GM19372 (cell line): ENCODE measurements around the gene SPC24.
"Not testable (repeated sequence)": the region's sequence is repeated elsewhere in the genome, so short reads cannot be mapped to it uniquely, and the experiment has no call there.

Experiments
- ATAC-seq: cut with Tn5 transposase; IDR thresholded peaks from one replicate; pipeline ENCODE4 v1.9.1; 2021; ENCODE audit warnings: mild to moderate bottlenecking, low read depth, moderate library complexity; ENCODE audit not compliant: unreplicated experiment

Gene SPC24

GRCh38 chr19:11192957-11193939 lies 37.7 kb upstream of the SPC24 start:
- no peak for ATAC-seq

GRCh38 chr19:11191934-11192333 lies 36.4 kb upstream of the SPC24 start:
- ATAC-seq: no peak

- ATAC-seq: no peak
Observed at GRCh38 chr19:11191273-11191755, 35.7 kb upstream of the SPC24 start.

GRCh38 chr19:11190501-11190900 lies 34.9 kb upstream of the SPC24 start:
- ATAC-seq: no peak

GRCh38 chr19:11187441-11187840 lies 31.9 kb upstream of the SPC24 start:
- ATAC-seq: no peak

- no peak for ATAC-seq
Observed at GRCh38 chr19:11182994-11183393, 27.4 kb upstream of the SPC24 start.

GRCh38 chr19:11181488-11181887 lies 25.9 kb upstream of the SPC24 start:
- no peak for ATAC-seq

GRCh38 chr19:11180975-11181374 lies 25.4 kb upstream of the SPC24 start:
- ATAC-seq: not testable (repeated sequence)

GRCh38 chr19:11180346-11180745 lies 24.8 kb upstream of the SPC24 start:
- ATAC-seq: no peak

GRCh38 chr19:11179716-11180297 lies 24.2 kb upstream of the SPC24 start:
- no peak for ATAC-seq

GRCh38 chr19:11179145-11179465 lies 23.5 kb upstream of the SPC24 start:
- ATAC-seq: not testable (repeated sequence)

GRCh38 chr19:11177592-11177991 lies 22.0 kb upstream of the SPC24 start:
- no peak for ATAC-seq

- no peak for ATAC-seq
Observed at GRCh38 chr19:11176466-11177193, 21.0 kb upstream of the SPC24 start.

- ATAC-seq: no peak
Observed at GRCh38 chr19:11175920-11176319, 20.3 kb upstream of the SPC24 start.

GRCh38 chr19:11174336-11174735 lies 18.8 kb upstream of the SPC24 start:
- ATAC-seq: no peak

- no peak for ATAC-seq
Observed at GRCh38 chr19:11173516-11174155, 18.1 kb upstream of the SPC24 start.

- ATAC-seq: no peak
Observed at GRCh38 chr19:11172576-11172975, 17.0 kb upstream of the SPC24 start.

GRCh38 chr19:11171144-11171543 lies 15.6 kb upstream of the SPC24 start:
- ATAC-seq: no peak

- no peak for ATAC-seq
Observed at GRCh38 chr19:11169896-11170678, 14.5 kb upstream of the SPC24 start.

GRCh38 chr19:11168568-11168967 lies 13.0 kb upstream of the SPC24 start:
- ATAC-seq: no peak
